HEK293 (cell line): ENCODE data around the gene ACMSD.

ENCODE experiments used
- CTCF ChIA-PET: fragments of 350-600 bp; formaldehyde crosslinking; extraction: SDS; loops from one replicate; lab custom pipeline; 2021; ENCODE audit warnings: antibody characterized with exemption; lab: Yijun Ruan, JAX
- POLR2A ChIA-PET: fragments of 300-600 bp; formaldehyde crosslinking; extraction: SDS; loops from one replicate; lab custom pipeline; 2020; ENCODE audit warnings: antibody characterized with exemption, inconsistent platforms; lab: Yijun Ruan, JAX
- H3K27ac ChIP-seq: fragments of 200-500 bp; sonication (Bioruptor generic); 2 replicates; pipeline ENCODE4 v1.5.1; 2014; ENCODE audit warnings: low read depth, low read length, control low read depth, inconsistent platforms; ENCODE audit errors: extremely low read depth
- H3K36me3 ChIP-seq, 2 experiments: fragments of 200-500 bp in 1 of 2; sonication (Bioruptor generic) in 1 of 2; 1 replicate in 1 of 2; 2 replicates in 1 of 2; pipeline ENCODE4 v1.5.1; 2014 to 2017; ENCODE audit warnings: inconsistent platforms in 2 of 2, low read length in 2 of 2; ENCODE audit not compliant: control insufficient read depth in 2 of 2, insufficient read depth in 1 of 2
- H3K4me1 ChIP-seq: fragments of 200-500 bp; sonication (Bioruptor generic); 2 replicates; pipeline ENCODE4 v1.5.1; 2014; ENCODE audit warnings: mild to moderate bottlenecking, low read length, inconsistent platforms; ENCODE audit not compliant: control insufficient read depth, insufficient read depth
- H3K4me3 ChIP-seq: 2 replicates; pipeline ENCODE4 v1.5.1; 2011; ENCODE audit warnings: low read depth, mild to moderate bottlenecking, control low read depth, low read length, moderate library complexity
- H3K9me3 ChIP-seq: fragments of 200-500 bp; sonication (Bioruptor generic); 2 replicates; pipeline ENCODE4 v1.5.1; 2014; ENCODE audit warnings: low read depth, low read length, inconsistent platforms; ENCODE audit not compliant: control insufficient read depth, insufficient read depth
- EGR2 ChIP-seq: fragments of 450-650 bp; formaldehyde crosslinking; IDR thresholded peaks from 2 replicates; pipeline ENCODE4 v1.5.1; 2016; ENCODE audit warnings: low read depth, missing biosample characterization, missing genetic modification characterization
- ELK4 ChIP-seq: IDR thresholded peaks from 2 replicates; pipeline ENCODE4 v1.6.1; 2011; ENCODE audit warnings: mild to moderate bottlenecking, low read depth, low read length, borderline replicate concordance
- HIC1 ChIP-seq: fragments of 450-650 bp; formaldehyde crosslinking; IDR thresholded peaks from 2 replicates; pipeline ENCODE4 v1.5.1; 2016; ENCODE audit warnings: missing biosample characterization, missing genetic modification characterization
- HOXD13 ChIP-seq: sonication (generic); formaldehyde crosslinking; IDR thresholded peaks from 2 replicates; pipeline ENCODE4 v1.8.0; 2022; ENCODE audit warnings: missing genetic modification reagents, borderline replicate concordance
- SP3 ChIP-seq: fragments of 450-650 bp; formaldehyde crosslinking; IDR thresholded peaks from 2 replicates; pipeline ENCODE4 v1.5.1; 2016; ENCODE audit warnings: missing biosample characterization, missing genetic modification characterization
- ZBTB11 ChIP-seq: fragments of 450-650 bp; formaldehyde crosslinking; conservative IDR thresholded peaks from 2 replicates; pipeline ENCODE4 v1.5.1; 2016; ENCODE audit warnings: low read depth, missing biosample characterization, missing genetic modification characterization
- ZBTB26 ChIP-seq: fragments of 450-650 bp; formaldehyde crosslinking; optimal IDR thresholded peaks from 2 replicates; pipeline ENCODE3; 2016; ENCODE audit warnings: missing biosample characterization, mild to moderate bottlenecking, missing genetic modification characterization
- ZNF174 ChIP-seq: fragments of 450-650 bp; formaldehyde crosslinking; IDR thresholded peaks from 2 replicates; pipeline ENCODE4 v1.5.0; 2017; ENCODE audit warnings: missing biosample characterization, mild to moderate bottlenecking, missing genetic modification characterization
- ZNF248 ChIP-seq: fragments of 450-650 bp; formaldehyde crosslinking; IDR thresholded peaks from 2 replicates; pipeline ENCODE4 v1.5.1; 2017; ENCODE audit warnings: missing biosample characterization, missing genetic modification characterization
- ZNF366 ChIP-seq: fragments of 450-650 bp; formaldehyde crosslinking; conservative IDR thresholded peaks from 2 replicates; pipeline ENCODE4 v1.5.1; 2016; ENCODE audit warnings: missing biosample characterization, missing genetic modification characterization
- ZNF518A ChIP-seq: fragments of 450-650 bp; formaldehyde crosslinking; conservative IDR thresholded peaks from 2 replicates; pipeline ENCODE4 v1.5.1; 2016; ENCODE audit warnings: low read depth, missing biosample characterization, missing genetic modification characterization
- ZNF654 ChIP-seq: fragments of 450-650 bp; formaldehyde crosslinking; IDR thresholded peaks from 2 replicates; pipeline ENCODE4 v1.5.1; 2016; ENCODE audit warnings: low read depth, missing biosample characterization, missing genetic modification characterization
- ZNF791 ChIP-seq: fragments of 450-650 bp; formaldehyde crosslinking; IDR thresholded peaks from 2 replicates; pipeline ENCODE4 v1.5.1; 2016; ENCODE audit warnings: missing biosample characterization, missing genetic modification characterization
- ZNF837 ChIP-seq: fragments of 450-650 bp; formaldehyde crosslinking; IDR thresholded peaks from 2 replicates; pipeline ENCODE4 v1.5.1; 2016; ENCODE audit warnings: missing biosample characterization, missing genetic modification characterization
- ZSCAN16 ChIP-seq: fragments of 450-650 bp; formaldehyde crosslinking; IDR thresholded peaks from 2 replicates; pipeline ENCODE4 v1.5.1; 2016; ENCODE audit warnings: missing biosample characterization, missing genetic modification characterization
- ZSCAN5A ChIP-seq: fragments of 450-650 bp; formaldehyde crosslinking; IDR thresholded peaks from 2 replicates; pipeline ENCODE4 v1.5.1; 2016; ENCODE audit warnings: missing biosample characterization, missing genetic modification characterization

The ACMSD gene

GRCh38 chr2:134911400-134911785, 73.0 kb downstream of the ACMSD start (continued):
- TF ChIP-seq ZBTB11 (tag by site-specific recombination) (no peak), ZNF518A (tag by site-specific recombination) (no peak), SP3 (tag by site-specific recombination) (no peak)

GRCh38 chr2:134912361-134912760, 73.9 kb downstream of the ACMSD start:
- Histone ChIP-seq H3K4me3 (no peak overlapping the region), H3K36me3 (no peaks in the 10 kb centered on the region), H3K9me3 (no peaks in the 10 kb centered on the region), H3K27ac (no peak overlapping the region), H3K4me1 (0 out of 2 replicates have a peak, but pooled peaks cover 2% of the 10 kb centered on the region)
- TF ChIP-seq ZNF248 (no peak), ZSCAN16 (tag by site-specific recombination) (no peak), ELK4 (no peak), ZNF654 (tag by site-specific recombination) (no peak), ZNF791 (no peak), HOXD13 (CRISPR knock-in tag) (no peak), ZNF837 (tag by site-specific recombination) (no peak), ZNF366 (tag by site-specific recombination) (no peak), ZNF174 (tag by site-specific recombination) (no peak), ZBTB26 (tag by site-specific recombination) (no peak), EGR2 (tag by site-specific recombination) (no peak), ZSCAN5A (no peak), HIC1 (tag by site-specific recombination) (no peak)
- CTCF ChIA-PET, result interaction anchor here (0.7 kb wide), 1 partner anchor 14 kb away, joined by 3 read pairs; no protein-coding TSS in a partner anchor
- POLR2A ChIA-PET, result no interaction called here
